Stomach smooth muscle (tissue), 2 donors: ENCODE results near the gene SHISA9.

ENCODE experiments used
- H3K27ac ChIP-seq: one replicate; pipeline ENCODE4 v1.7.0; 2013; ENCODE audit warnings: mild to moderate bottlenecking, low read length, inconsistent platforms
- H3K27me3 ChIP-seq, 2 donors: one replicate each; pipeline ENCODE4 v1.7.0; 2013; ENCODE audit warnings: low read length in 2 of 2; ENCODE audit not compliant: insufficient read depth in 2 of 2, control insufficient read depth in 1 of 2
- H3K36me3 ChIP-seq, 2 donors: one replicate each; pipeline ENCODE4 v1.7.0; 2013; ENCODE audit warnings: low read length in 2 of 2; ENCODE audit not compliant: control insufficient read depth in 2 of 2, insufficient read depth in 2 of 2
- H3K4me1 ChIP-seq: one replicate; pipeline ENCODE4 v1.7.0; 2013; ENCODE audit warnings: low read length; ENCODE audit not compliant: control insufficient read depth, insufficient read depth
- H3K4me3 ChIP-seq, 2 donors: one replicate each; pipeline ENCODE4 v1.7.0; 2013; ENCODE audit warnings: low read length in 2 of 2
- H3K9ac ChIP-seq, 2 donors: one replicate each; pipeline ENCODE4 v1.7.0; 2013; ENCODE audit warnings: low read length in 2 of 2, mild to moderate bottlenecking in 1 of 2
- H3K9me3 ChIP-seq, 2 donors: one replicate each; pipeline ENCODE4 v1.7.0; 2013; ENCODE audit warnings: low read length in 2 of 2; ENCODE audit not compliant: control insufficient read depth in 2 of 2
- donor health status: healthy.
- donor health status: Pancreatic carcinoma.

SHISA9 gene

DNA sequence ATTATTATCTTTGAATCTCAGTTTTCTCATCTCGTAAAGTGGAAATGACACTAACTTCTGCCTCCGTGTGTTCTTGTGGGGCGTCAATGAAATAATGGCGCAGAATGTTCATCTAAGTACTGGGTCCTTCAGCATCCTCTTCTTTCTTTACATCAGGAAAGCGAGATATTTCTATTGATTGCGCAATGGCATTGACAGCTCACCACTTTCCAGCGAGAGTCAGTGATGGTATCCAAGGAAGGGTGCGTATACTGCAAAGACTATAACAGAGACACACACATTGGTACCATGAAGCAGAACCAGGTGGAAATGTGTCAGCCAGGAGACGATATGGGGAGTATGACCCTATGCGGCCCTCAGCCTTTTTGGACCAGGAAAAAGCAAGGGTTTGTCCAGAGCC lies 162.1 kb downstream of the SHISA9 start:
- Histone ChIP-seq H3K9me3 (peaks cover 0 to 6% of the 10 kb centered on the region in 2 donors), H3K9ac (no peak overlapping the region), H3K4me3 (no peak overlapping the region), H3K27me3 (no peaks in the 10 kb centered on the region), H3K36me3 (no peaks in the 10 kb centered on the region), H3K4me1 (no peaks in the 10 kb centered on the region), H3K27ac (no peak overlapping the region)

DNA sequence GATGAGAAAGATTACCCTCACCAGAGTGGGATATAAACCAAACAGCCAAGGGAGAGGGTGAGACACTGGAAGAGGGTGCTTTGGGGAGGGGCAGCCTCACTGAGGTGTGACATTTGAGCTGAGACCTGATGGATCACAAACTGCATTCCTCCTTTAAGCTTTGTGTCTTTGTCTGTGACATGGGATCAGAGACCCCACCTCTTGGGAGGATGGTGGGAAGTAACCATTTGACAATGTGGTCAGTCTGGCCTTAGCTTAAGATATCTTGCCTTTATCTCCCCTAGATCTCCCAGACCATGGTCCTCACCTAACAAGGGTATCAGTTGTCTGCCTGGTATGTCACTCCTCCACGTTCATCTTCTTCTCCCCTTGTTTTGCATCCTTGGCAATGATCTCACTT lies 163.4 kb downstream of the SHISA9 start:
- Histone ChIP-seq H3K4me1 (no peaks in the 10 kb centered on the region), H3K9me3 (peaks cover 0 to 6% of the 10 kb centered on the region in 2 donors), H3K36me3 (no peaks in the 10 kb centered on the region), H3K27me3 (no peaks in the 10 kb centered on the region), H3K4me3 (no peak overlapping the region), H3K27ac (no peak overlapping the region), H3K9ac (no peak overlapping the region)

DNA sequence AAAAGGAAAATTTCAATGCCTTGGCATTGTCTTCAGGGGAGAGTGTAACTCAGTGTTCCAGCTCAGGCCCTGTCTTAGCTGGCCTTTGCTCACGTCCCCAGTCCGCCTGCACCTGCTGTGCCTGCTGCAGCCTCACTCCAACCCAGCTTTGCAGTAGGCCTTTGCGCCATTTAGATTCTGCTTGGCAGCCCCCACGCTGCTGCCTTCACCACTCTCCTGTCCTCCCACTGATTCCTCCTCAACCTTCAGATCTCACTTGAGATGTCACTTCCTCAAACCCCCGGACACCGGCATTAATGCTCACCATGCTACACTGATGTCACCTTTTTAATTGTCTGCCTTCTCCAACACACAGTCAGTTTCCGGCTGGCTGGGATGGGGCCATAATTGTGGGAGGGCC lies 166.2 kb downstream of the SHISA9 start:
- no peak overlapping the region for H3K9ac ChIP-seq
- no peaks in the 10 kb centered on the region for H3K27me3 ChIP-seq
- no peak overlapping the region for H3K4me3 ChIP-seq
- peaks cover 0 to 6% of the 10 kb centered on the region in 2 donors for H3K9me3 ChIP-seq
- H3K4me1 ChIP-seq, result no peaks in the 10 kb centered on the region
- no peak overlapping the region for H3K27ac ChIP-seq
- no peaks in the 10 kb centered on the region for H3K36me3 ChIP-seq

DNA sequence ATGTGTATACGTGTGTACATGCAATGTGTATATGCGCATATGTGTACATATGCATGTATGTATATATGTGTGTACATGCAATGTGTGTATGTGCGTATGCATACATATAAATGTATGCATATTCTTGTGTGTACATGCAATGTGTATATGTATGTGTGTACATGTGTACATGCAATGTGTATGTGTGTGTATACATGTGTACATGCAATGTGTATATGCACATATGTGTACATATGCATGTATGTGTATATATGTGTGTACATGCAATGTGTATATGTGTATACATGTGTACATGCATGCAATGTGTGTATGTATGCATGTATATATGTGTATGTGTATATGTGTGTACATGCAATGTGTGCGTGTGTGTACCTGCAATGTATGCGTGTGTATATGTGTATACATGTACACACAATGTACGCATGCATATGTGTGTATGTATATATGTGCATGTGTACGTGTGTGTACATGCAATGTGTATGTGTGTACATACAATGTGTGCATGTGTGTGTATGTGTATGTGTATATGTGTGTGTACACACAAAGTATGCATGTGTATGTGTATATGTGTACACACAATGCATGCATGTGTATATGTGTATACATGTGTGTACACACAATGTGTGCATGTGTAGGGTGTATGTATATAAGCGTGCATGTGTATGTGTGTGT lies 167.7 kb downstream of the SHISA9 start:
- H3K36me3 ChIP-seq, result no peaks in the 10 kb centered on the region
- no peaks in the 10 kb centered on the region for H3K4me1 ChIP-seq
- H3K4me3 ChIP-seq, result no peak overlapping the region
- H3K27ac ChIP-seq, result no peak overlapping the region
- no peak overlapping the region for H3K9ac ChIP-seq
- peaks cover 0 to 6% of the 10 kb centered on the region in 2 donors for H3K9me3 ChIP-seq
- H3K27me3 ChIP-seq, result no peaks in the 10 kb centered on the region

DNA sequence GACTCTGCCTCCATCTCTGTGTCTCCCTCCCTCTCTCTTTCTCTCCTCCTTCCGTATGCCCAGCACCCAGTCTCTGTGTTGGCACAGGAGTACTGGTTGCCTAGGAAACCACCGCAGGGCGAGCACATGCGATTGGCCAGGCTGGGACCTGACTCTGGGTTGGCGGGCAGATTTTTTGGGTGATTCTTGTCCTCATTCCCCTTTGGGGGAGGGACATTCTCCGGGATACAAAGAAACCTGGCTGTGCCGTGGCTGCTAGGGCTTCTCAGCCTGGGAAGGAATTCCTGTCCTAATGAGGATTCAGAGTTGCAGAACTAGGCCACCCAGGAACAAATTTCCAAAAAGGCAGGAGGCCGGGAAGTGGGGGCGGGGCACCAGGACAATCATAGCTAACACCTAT lies 168.9 kb downstream of the SHISA9 start:
- Histone ChIP-seq H3K27me3 (no peaks in the 10 kb centered on the region), H3K9me3 (peaks cover 0 to 6% of the 10 kb centered on the region in 2 donors), H3K9ac (no peak overlapping the region), H3K4me3 (no peak overlapping the region), H3K27ac (no peak overlapping the region), H3K4me1 (no peaks in the 10 kb centered on the region), H3K36me3 (no peaks in the 10 kb centered on the region)

DNA sequence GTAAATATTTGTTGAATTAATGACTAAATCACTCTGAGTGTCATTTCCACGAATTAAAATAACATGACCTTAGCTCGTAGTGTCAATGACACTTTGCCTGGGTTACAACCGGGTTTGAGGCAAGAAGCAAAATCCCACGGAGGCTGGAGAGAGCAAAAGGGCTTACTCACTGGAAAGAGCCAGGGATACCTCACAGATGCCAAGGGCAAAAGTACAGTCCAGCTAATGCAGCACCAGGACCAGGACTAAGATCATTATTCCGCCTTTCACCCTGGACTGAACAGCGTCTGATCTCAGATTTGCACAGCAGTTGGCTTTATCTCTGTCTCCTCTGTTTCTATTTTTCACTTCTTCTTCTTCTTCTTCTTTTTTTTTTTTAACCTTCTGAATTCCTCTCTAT lies 175.5 kb downstream of the SHISA9 start:
- no peaks in the 10 kb centered on the region for H3K4me1 ChIP-seq
- no peak overlapping the region for H3K9ac ChIP-seq
- no peak overlapping the region for H3K27ac ChIP-seq
- peaks cover 0 to 3% of the 10 kb centered on the region in 2 donors for H3K27me3 ChIP-seq
- no peaks in the 10 kb centered on the region for H3K9me3 ChIP-seq
- H3K36me3 ChIP-seq, result no peaks in the 10 kb centered on the region
- H3K4me3 ChIP-seq, result no peak overlapping the region

DNA sequence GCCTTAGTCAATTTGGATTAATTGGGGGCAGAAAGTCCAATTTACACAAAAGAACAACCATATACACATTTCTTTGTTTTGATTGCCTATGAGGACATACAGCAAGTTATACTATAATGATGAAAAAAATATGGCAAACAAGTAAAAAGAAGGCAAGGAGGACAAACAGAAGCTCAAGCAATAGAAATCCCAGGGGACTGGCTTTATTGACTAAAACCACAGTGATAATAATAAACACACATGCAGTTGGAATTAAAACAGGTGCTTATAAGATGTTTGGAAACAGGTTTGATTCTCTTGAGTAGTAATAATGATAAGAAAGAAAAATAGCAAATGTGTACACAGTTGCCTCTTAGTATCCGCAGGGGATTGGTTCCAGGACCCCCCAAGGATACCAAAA lies 176.4 kb downstream of the SHISA9 start:
- H3K4me3 ChIP-seq, result no peak overlapping the region
- no peaks in the 10 kb centered on the region for H3K36me3 ChIP-seq
- no peaks in the 10 kb centered on the region for H3K9me3 ChIP-seq
- H3K9ac ChIP-seq, result no peak overlapping the region
- H3K4me1 ChIP-seq, result no peaks in the 10 kb centered on the region
- no peak overlapping the region for H3K27ac ChIP-seq
- H3K27me3 ChIP-seq, result peaks cover 0 to 3% of the 10 kb centered on the region in 2 donors

DNA sequence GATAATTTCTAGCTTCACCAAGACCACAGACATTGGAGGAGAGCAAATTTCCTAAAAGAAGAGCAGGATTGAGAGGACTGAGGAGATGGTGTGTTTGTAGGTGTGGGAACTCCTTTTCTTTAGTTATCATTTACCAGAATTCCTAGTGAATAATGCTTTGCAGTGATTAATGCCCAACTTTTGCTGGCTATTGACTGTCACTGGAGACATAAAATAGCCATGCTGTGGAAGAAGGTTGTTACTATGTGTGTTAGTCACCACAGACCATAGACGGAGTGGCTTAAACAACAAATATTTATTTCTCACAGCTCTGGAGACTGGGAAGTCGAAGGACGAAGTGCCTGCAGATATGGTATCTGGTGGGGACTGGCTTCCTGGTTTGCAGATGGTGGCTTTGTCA lies 179.1 kb downstream of the SHISA9 start:
- H3K27me3 ChIP-seq, result peaks cover 0 to 5% of the 10 kb centered on the region in 2 donors
- no peaks in the 10 kb centered on the region for H3K9me3 ChIP-seq

DNA sequence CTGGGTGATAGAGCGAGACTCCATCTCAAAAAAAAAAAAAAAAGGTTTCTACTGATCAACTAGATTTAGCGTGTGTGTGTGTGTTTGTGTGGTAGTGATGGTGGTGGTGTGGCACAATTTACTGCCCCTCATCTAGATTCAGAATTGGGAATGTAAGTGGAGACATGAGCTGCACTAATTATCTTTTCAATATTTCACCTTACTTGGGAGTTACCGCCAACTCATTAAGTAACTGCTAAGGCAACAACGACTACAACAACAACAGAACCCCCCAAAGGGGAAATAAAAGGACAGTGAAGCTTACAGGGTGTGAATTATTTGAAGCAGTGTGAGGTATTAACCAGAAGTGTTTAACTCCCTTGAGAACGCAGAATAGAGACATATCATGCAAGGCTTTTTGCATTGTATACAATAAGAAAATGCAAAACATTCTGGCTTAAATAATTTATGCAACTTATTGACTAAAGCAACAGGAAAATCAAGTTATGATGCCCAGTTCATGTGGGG lies 180.5 kb downstream of the SHISA9 start:
- Histone ChIP-seq H3K4me1 (no peaks in the 10 kb centered on the region), H3K9ac (no peak overlapping the region), H3K4me3 (no peak overlapping the region), H3K27me3 (peaks cover 0 to 5% of the 10 kb centered on the region in 2 donors), H3K9me3 (no peaks in the 10 kb centered on the region), H3K36me3 (no peaks in the 10 kb centered on the region), H3K27ac (no peak overlapping the region)

More for the DNA sequence above, 179.1 kb downstream of the SHISA9 start:
- Histone ChIP-seq H3K4me3 (no peak overlapping the region), H3K4me1 (no peaks in the 10 kb centered on the region), H3K27ac (no peak overlapping the region), H3K9ac (no peak overlapping the region), H3K36me3 (no peaks in the 10 kb centered on the region)

DNA sequence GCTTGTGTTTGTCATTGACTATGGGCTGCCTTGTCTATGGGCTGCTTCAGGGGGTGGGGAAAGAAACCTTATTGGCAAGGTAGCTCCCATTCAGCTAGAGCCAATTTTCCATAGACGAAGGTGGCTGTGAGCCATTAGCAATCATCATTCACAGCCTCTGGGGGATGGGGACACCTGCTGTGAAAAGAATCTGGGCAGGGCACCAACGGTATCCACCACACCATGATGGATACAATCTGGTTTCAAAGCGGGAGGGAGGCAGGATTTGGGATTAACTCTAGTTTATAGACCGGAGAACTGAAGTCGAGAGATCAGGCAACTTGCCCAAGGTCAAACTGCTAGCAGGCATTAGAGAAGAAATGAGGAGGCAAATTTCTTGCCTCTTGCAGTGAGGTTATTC lies 182.3 kb downstream of the SHISA9 start:
- Histone ChIP-seq H3K27ac (no peak overlapping the region), H3K4me1 (no peaks in the 10 kb centered on the region), H3K4me3 (no peak overlapping the region), H3K27me3 (peaks cover 0 to 5% of the 10 kb centered on the region in 2 donors), H3K9ac (no peak overlapping the region), H3K9me3 (no peaks in the 10 kb centered on the region), H3K36me3 (no peaks in the 10 kb centered on the region)

DNA sequence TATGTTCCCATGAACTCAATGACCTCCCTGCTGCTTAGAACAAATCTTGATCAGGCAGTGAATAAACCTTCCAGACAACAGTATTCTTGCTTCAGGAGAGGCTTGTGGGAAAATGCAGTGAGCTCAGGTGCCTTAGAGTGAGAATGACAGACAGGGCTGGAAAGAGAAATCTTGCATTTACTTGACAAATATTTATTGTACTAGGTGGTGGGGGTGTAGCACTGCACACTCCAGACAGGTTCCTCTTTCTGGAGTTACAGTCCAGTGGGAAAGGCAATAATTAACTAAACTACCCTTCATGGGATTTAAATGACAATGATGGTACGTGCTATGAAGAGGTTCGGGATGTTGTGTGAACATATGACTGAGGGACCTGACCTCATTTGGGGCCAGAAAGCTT lies 182.9 kb downstream of the SHISA9 start:
- Histone ChIP-seq H3K9ac (no peak overlapping the region), H3K27ac (no peak overlapping the region), H3K4me3 (no peak overlapping the region), H3K9me3 (no peaks in the 10 kb centered on the region), H3K27me3 (peaks cover 0 to 5% of the 10 kb centered on the region in 2 donors), H3K36me3 (no peaks in the 10 kb centered on the region), H3K4me1 (no peaks in the 10 kb centered on the region)
